WERI-Rb-1 (cell line): Measurements from ENCODE around the gene MFSD8.

Experiments used
- DNase-seq: peaks from one replicate; pipeline ENCODE4 v3.0.0-alpha.2; 2020
- H3K27ac ChIP-seq: fragments of 250-450 bp; sonication (Bioruptor Pico); 2 replicates; pipeline ENCODE4 v1.5.1; 2020; ENCODE audit warnings: mild to moderate bottlenecking, moderate library complexity
- H3K27me3 ChIP-seq: fragments of 250-450 bp; sonication (Bioruptor Pico); 2 replicates; pipeline ENCODE4 v1.5.1; 2021; ENCODE audit warnings: mild to moderate bottlenecking, low read depth, moderate library complexity; ENCODE audit not compliant: insufficient read depth, severe bottlenecking
- H3K36me3 ChIP-seq: fragments of 250-450 bp; sonication (Bioruptor Pico); 2 replicates; pipeline ENCODE4 v1.5.1; 2020; ENCODE audit warnings: mild to moderate bottlenecking, moderate library complexity
- H3K4me3 ChIP-seq: 2 replicates; pipeline ENCODE4 v1.5.1; 2011; ENCODE audit warnings: low read depth, mild to moderate bottlenecking, control low read depth, low read length
- H3K9me3 ChIP-seq: fragments of 250-450 bp; sonication (Bioruptor Pico); 2 replicates; pipeline ENCODE4 v1.5.1; 2021; ENCODE audit warnings: mild to moderate bottlenecking, moderate library complexity; ENCODE audit not compliant: severe bottlenecking
- CTCF ChIP-seq: IDR thresholded peaks from 2 replicates; pipeline ENCODE4 v1.5.1; 2011; ENCODE audit warnings: low read depth, mild to moderate bottlenecking, control low read depth, inconsistent platforms, low read length

Gene MFSD8

DNA sequence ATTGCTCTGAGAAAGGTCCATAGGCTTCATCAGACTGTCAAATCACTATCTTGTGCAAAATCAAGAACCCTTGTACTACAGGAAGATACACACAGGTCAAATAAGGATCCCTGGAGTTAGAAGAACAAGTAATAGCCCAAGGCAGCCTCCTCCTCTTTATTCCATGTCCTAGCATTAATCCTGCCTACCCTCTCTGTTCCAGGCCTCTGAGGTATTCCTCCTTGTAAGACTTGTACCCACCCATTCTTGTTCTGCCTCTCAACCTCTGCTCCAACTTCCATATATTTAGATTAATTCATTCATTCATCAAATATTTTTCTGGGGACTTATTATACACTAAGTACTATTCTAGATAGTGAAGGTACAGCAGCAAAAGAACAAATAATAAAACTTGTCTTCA is 94.7 kb downstream of the MFSD8 start:
- no peaks in the 10 kb centered on the region for H3K36me3 ChIP-seq
- no peak for DNase-seq
- H3K27ac ChIP-seq, result no peak overlapping the region
- no peaks in the 10 kb centered on the region for H3K27me3 ChIP-seq
- no peak for TF ChIP-seq CTCF
- no peaks in the 10 kb centered on the region for H3K9me3 ChIP-seq
- no peak overlapping the region for H3K4me3 ChIP-seq

- Histone ChIP-seq H3K9me3 (no peaks in the 10 kb centered on the region), H3K4me3 (no peak overlapping the region), H3K27ac (no peak overlapping the region), H3K36me3 (no peaks in the 10 kb centered on the region), H3K27me3 (no peaks in the 10 kb centered on the region)
- DNase-seq, result no peak
- no peak for TF ChIP-seq CTCF
Measured at GRCh38 chr4:127868196-127868595, 96.8 kb downstream of the MFSD8 start.
